ENCODE measurements around the gene WDR7.

The WDR7 gene

DNA sequence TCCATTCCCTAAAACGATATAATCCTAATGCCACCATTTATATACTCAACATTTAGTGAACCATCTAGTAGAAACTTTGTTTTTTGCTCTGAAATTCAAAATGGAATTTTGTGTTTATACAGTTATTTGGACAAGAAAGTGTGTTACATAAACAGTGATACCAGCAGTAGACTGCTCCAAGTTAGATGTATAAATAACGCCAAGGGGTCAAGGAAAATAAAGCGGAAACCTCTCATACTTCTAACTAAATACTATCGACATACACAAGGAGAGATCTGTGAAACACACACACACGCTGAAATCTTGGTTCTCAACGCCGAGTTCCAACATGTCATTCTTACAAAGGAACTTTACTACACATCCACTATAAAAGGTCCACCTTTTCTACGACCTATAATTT lies 14.0 kb upstream of the WDR7 start:
- DNase-seq (ENCODE audit: extremely low read depth, low read depth) = no peak
- TF ChIP-seq, protein P1, sequence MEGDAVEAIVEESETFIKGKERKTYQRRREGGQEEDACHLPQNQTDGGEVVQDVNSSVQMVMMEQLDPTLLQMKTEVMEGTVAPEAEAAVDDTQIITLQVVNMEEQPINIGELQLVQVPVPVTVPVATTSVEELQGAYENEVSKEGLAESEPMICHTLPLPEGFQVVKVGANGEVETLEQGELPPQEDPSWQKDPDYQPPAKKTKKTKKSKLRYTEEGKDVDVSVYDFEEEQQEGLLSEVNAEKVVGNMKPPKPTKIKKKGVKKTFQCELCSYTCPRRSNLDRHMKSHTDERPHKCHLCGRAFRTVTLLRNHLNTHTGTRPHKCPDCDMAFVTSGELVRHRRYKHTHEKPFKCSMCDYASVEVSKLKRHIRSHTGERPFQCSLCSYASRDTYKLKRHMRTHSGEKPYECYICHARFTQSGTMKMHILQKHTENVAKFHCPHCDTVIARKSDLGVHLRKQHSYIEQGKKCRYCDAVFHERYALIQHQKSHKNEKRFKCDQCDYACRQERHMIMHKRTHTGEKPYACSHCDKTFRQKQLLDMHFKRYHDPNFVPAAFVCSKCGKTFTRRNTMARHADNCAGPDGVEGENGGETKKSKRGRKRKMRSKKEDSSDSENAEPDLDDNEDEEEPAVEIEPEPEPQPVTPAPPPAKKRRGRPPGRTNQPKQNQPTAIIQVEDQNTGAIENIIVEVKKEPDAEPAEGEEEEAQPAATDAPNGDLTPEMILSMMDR (IDR thresholded peaks at IDR 0.05; ENCODE audit: low read depth, low read length) = no peak

DNA sequence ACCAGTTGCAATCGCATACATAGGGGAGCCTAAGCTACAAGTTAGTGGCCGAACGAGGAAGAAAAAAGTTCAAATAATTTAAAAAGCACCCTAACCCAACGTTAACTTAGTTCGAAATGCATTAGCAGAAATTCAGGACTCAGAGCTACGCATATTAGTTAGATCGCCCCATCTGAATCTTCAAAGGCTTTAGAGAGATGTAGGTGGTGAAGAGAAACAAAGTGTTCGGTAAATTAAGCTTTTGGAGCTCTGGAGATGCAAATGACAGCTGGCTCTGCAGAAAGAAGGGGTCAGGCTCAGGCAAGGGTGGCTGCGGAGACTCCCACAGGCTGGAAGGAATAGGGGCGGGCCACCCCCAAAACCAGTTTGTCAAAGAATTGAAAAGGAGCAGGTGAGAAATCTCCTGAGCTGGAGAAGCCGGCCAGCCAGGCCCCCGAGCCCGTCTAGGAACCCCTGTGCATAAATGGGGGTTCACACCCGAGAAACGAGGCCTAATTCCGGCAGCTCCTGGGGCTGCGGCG lies 13.4 kb upstream of the WDR7 start:
- TF ChIP-seq, protein P1 (IDR thresholded peaks at IDR 0.05; ENCODE audit: low read depth, low read length) = no peak
- DNase-seq (ENCODE audit: extremely low read depth, low read depth) = no peak

DNA sequence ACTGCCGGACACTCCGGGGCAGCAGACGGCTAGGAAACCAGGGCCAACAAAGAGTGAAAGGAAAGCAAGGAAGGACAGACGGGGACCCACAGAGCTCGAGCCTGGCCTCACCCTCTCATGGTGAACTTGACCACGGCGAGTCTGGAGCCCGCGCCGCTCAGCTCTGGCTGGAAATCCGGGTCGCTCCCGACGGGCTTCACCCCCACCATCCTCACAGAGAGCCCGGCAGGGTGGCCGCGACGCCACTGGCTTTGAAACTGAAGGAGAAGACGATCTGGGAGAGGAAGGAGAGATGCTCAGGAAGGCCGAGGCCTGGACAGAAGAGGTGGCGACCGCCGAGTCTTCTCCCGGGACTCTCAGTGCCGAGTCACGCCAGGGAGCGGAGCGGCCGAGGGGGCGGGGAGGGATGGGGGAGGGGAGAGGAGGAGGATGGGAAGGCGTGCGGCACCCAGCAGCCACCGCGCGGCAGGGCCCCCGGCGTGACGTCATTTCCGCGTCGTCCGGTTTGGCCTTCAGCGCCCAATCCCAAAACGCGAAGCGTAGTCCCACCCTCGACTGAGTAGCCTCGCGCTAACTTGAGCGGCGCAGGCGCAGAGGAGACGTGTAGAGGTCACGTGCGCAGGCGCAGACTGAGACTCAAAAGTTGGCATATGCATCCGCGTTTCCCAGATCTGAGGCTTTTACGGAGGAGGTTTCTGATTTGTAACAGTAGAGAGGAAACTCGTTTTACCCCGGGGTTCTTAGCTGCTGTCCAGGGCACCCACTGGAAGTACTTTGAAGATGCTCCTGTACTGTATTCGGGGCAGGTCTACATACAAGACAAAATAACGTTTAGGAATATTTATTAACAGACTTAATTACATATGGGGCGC lies 12.7 kb upstream of the WDR7 start, which contains the start of gene TXNL1:
TSS of gene TXNL1 (minus strand) at position 361 of the 872 bp plus-strand sequence. CDS start at position 209, 152 bp downstream.
- peak; percentile 97 for DNase-seq (ENCODE audit: extremely low read depth, low read depth)
- TF ChIP-seq, protein P1 (IDR thresholded peaks at IDR 0.05; ENCODE audit: low read depth, low read length) = no peak

DNA sequence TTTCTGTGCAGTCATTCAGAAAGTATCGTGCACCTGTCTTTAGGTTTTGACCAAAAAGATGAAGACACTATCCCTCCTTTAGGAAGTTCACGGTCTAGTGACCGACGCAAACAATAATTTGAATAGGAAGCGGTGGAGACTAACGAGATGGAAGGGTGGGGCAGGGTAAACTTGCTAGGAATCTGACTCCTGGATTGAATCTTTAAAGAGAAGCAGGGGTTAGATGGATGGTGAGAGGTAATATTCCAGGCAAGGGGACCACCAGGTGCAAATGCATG lies 12.1 kb upstream of the WDR7 start:
- no peak for DNase-seq (ENCODE audit: extremely low read depth, low read depth)

DNA sequence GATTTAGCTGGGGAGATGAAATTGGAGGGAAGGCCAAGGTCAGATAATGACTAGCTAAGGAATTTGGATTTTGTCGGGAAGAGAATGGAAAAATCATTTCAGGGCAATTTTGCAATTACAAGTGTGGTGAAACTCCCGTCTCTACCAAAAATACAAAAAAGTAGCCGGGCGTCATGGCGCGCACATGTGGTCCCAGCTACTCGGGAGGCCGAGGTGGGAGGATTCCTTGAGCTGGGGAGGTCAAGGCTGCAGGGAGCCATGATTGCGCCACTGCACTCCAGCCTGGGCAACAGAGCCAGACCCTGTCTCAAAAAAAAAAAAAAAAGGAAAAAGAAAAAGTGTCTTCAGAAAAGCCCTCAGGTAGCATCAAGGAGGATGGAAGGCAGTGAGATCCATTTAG lies 11.6 kb upstream of the WDR7 start:
- TF ChIP-seq, protein P1 (IDR thresholded peaks at IDR 0.05; ENCODE audit: low read depth, low read length) = no peak
- DNase-seq (ENCODE audit: extremely low read depth, low read depth) = no peak

More for the DNA sequence above, 12.1 kb upstream of the WDR7 start:
- TF ChIP-seq, protein P1 (IDR thresholded peaks at IDR 0.05; ENCODE audit: low read depth, low read length) = no peak

DNA sequence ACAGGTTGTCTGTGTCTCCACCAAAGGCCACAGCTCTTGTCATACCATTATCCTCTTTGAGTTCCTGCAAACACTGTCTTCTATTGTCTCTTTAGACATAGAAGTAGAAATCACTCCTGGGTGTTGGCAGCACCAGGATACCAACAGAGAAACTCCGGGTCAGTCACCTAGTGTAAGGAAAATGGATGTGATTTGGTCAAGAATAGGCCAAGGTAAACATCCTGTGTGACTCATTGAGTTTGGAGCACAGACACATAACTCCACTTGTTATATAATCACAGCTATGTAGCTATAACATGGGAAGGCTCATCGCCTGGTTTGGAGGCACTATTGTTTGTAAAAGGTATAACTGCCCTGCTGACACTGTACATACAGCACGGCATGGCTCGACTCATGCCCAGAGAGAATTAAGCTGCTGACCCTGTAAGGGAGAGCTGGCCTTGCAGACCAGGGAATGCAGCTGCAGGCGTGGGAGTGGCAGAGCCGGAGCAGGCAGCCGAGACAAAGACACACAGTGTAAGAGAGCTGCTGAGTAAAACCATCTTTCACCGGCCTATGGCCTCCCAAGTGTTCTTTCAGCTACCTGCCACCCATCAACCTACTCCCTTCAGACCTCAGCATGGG lies 9.3 kb upstream of the WDR7 start:
- TF ChIP-seq, protein P1 (IDR thresholded peaks at IDR 0.05; ENCODE audit: low read depth, low read length) = no peak
- no peak for DNase-seq (ENCODE audit: extremely low read depth, low read depth)

DNA sequence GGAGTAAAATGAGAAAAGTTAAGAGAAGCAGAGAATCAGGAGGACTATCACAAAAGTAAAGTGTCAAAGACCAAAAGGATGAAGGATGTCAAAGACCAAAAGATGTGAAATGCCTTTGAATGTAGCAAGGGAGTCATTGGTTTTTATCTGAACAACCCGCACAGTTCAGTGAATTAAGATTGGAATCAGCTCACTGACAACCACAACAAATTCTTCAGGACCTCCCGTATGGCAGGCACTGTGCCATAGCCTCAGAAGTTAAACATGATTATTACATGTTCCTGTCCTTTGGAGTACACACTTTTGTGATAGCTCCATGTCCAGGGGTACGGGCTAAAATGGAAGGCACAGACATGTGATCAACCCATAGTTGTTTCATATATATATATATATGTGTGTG lies 7.8 kb upstream of the WDR7 start:
- TF ChIP-seq, protein P1 (IDR thresholded peaks at IDR 0.05; ENCODE audit: low read depth, low read length) = no peak
- DNase-seq (ENCODE audit: extremely low read depth, low read depth) = no peak
